GM18520 (cell line): ENCODE results near the gene SMIM3.
A peak's percentile ranks its signal among the peaks of the same experiment; 100 is the strongest.
"Not testable (repeated sequence)": the region's sequence is repeated elsewhere in the genome, so short reads cannot be mapped to it uniquely, and the experiment has no call there.

Experiments
- ATAC-seq: cut with Tn5 transposase; IDR thresholded peaks from one replicate; pipeline ENCODE4 v1.9.1; 2021; ENCODE audit not compliant: unreplicated experiment

Gene SMIM3, protein sequence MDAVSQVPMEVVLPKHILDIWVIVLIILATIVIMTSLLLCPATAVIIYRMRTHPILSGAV

GRCh38 chr5:150778517-150779396 lies at the start of gene SMIM3:
Gene SMIM3 (plus strand): TSS chr5:150778757. CDS start chr5:150795441, 16,684 bp downstream.
- no peak for ATAC-seq

DNA sequence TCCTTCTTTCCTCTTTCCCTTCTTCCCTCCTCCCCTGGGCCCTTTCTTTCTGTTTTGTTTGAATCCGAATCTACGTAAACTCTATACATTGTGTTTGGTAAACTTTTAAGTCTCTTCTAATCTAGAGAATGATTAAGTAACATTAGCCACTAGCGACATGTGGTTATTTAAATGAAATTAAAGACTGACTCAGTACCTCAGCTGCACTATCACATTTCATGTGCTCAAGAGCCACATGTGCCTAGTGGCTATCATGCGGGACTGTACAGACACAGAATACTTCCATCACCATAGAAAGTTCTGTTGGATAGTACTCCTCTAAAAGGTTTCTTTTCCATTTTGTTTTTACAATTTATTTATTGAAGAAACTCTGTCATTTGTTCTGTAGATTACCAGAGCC lies 48.7 kb upstream of the SMIM3 start:
- no peak for ATAC-seq

- ATAC-seq = no peak
These were observed 46.8 kb upstream of the SMIM3 start for GRCh38 chr5:150731669-150732242.

DNA sequence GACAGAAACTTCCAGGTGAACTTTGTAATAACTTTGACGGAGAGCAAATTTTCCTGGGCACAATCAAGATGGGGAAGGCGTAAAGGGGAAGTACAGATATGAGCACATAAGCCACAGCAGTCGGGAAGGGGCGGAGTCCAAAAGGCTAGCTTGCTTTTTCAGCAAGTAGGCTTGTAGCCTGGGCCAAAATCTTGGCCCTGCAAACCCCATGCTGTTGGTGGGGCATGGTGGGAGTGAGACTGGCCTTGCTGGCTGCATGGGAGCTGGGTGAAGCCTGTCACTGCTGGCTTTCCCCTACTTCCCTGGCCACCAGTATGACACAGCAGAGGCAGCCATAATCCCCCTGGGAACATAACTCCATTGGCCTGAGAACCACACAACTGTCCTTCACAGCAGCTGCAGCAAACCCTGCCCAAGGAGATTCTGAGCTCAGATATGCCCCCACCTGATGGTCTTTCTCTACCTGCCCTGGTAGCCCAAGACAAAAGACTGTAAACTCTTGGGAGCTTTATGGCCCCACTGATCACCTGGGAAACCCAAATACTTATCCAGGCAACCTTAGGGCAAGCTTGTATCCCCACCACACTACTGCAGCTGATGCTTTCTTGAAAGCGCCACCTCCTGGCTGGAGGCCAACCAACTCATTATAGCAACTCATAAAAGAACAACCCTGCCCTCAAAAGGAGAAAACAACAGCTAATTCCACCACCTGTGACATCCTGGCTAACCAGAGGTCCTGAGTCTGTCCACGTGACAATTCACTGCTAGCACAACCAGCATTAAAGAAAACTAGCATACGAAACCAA lies 43.8 kb upstream of the SMIM3 start:
- no peak for ATAC-seq

DNA sequence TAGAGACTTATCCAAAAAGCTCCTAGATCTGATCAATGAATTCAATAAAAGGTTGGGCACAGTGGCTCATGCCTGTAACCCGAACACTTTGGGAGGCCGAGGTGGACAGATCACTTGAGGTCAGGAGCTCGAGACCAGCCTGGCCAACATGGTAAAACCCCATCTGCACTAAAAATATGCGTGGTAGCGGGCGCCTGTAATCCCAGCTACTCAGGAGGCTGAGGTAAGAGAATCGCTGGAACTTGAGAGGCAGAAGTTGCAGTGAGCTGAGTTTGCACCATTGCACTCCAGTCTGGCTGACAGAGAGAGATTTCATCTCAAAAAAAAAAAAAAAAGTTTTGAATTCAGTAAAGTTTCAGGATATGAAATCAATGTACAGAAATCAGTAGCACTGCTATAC lies 39.7 kb upstream of the SMIM3 start:
- ATAC-seq = no peak

GRCh38 chr5:150740992-150741391 lies 37.6 kb upstream of the SMIM3 start:
- no peak for ATAC-seq

DNA sequence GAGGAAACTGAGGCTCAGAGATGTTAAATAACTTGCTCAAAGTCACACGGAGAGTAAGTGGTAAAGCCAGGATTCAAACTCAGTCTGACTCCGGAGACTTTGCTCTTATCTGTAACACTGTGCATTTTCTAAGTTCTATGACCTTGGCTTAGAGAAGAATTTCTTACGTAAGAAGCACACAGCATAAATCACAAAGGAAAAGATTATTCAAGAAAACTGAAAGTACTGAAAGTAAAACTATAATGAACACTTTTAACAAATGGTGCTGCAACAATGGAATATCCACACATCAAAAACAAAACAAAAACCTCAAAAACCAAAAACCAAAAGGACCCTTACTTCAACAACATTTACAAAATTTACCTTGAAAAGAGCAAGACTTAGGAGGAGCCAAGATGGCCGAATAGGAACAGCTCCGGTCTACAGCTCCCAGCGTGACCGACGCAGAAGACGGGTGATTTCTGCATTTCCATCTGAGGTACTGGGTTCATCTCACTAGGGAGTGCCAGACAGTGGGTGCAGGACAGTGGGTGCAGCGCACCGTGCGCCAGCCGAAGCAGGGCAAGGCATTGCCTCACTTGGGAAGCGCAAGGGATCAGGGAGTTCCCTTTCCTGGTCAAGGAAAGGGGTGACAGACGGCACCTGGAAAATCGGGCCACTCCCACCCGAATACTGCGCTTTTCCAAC lies 36.0 kb upstream of the SMIM3 start:
- ATAC-seq = not testable (repeated sequence)

DNA sequence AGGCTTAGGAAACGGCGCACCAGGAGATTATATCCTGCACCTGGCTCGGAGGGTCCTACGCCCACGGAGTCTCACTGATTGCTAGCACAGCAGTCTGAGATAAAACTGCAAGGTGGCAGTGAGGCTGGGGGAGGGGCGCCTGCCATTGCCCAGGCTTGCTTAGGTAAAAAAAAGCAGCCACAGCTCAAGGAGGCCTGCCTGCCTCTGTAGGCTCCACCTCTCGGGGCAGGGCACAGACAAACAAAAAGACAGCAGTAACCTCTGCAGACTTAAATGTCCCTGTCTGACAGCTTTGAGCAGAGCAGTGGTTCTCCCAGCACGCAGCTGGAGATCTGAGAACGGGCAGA lies 35.4 kb upstream of the SMIM3 start:
- not testable (repeated sequence) for ATAC-seq

GRCh38 chr5:150750469-150750868 lies 28.1 kb upstream of the SMIM3 start:
- no peak for ATAC-seq

DNA sequence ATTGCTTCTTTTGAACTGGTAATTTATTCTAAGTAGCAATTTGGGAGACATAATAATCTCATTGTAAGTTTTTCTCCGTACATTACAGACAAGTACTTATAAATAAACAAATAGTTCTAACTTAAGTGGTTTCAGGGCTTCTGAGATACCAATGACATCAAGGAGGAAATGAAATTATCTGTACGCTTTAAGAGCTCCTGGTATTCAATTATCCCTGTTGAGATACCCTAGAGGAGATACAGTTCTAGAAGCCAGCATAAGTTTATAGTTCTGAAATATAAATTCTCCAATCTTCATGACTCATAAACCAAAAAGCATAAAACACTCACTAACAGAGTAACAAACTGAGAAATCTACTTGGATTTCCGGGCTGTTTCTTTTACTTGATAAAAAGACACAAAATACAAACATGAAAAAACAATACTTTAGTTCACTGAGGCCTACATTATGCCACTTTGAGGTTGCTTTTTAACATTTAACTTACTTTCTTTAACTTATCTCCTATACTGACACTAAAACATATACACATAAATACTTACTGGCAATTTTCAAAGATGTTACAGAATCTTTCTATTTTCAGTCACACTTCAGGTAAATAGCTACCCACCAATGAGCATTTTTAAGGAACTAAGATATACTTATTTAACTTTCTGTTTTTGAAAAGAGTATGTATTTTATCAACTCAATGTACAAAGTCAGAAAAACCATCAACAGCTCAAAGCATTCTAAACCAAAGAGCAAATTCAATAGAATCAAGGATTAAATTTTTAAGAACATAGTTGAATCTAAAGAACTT lies 27.3 kb upstream of the SMIM3 start:
- ATAC-seq = no peak

GRCh38 chr5:150753463-150753862 lies 25.1 kb upstream of the SMIM3 start:
- no peak for ATAC-seq

- ATAC-seq = no peak
These were observed 24.7 kb upstream of the SMIM3 start for GRCh38 chr5:150753863-150754262.

GRCh38 chr5:150757087-150757649 lies 21.4 kb upstream of the SMIM3 start:
- no peak for ATAC-seq

DNA sequence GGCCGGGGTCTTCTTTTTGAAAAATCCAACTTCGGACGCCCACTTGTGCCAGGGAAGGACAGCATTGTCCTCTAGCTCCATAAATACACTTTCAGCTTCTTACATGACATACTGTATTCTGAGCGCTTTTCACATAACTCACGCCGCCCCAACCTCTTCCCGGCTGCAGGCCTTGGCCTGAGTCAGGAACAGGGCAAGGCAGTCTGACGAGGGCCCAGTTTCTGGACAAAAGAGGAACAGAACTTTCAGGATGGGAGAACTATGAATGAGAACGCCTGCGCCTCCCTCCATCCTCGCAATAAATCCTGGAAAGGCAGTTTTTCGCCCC lies 20.4 kb upstream of the SMIM3 start:
- ATAC-seq = no peak

GRCh38 chr5:150758531-150759333 lies 19.8 kb upstream of the SMIM3 start, which contains the start of gene DCTN4:
Gene DCTN4 (minus strand): TSS chr5:150759017. CDS start chr5:150758993, 24 bp downstream.
- ATAC-seq = peak; percentile 94

DNA sequence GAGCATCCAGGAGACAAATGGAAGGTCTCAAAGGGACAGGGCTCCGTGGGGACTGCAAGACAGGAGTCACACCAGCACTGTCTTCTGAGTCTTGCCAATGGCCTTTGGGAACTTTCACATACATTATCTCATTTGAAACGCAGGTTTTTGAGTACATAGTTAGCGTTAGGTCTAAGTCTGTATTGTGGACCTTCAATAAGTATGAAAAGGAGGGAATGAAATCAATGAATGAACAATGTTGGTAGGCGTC lies 19.3 kb upstream of the SMIM3 start:
- no peak for ATAC-seq

DNA sequence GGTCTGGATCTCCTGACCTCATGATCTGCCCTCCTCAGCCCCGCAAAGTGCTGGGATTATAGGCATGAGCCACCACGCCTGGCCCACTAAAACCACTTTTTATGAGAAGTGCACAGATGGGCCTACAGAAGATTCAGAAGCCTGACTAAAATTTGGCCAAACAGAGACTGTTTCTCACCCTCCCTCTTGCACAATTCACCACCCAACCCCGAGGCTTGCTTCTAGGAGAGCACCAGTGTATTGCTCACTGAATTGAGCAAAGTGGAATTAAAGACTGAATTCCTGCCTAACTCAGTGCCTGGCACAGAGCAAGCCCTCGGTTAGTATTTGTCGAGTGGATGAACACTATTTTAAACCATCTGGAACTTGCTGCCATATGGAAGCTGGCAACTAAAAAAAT lies 16.3 kb upstream of the SMIM3 start:
- no peak for ATAC-seq

DNA sequence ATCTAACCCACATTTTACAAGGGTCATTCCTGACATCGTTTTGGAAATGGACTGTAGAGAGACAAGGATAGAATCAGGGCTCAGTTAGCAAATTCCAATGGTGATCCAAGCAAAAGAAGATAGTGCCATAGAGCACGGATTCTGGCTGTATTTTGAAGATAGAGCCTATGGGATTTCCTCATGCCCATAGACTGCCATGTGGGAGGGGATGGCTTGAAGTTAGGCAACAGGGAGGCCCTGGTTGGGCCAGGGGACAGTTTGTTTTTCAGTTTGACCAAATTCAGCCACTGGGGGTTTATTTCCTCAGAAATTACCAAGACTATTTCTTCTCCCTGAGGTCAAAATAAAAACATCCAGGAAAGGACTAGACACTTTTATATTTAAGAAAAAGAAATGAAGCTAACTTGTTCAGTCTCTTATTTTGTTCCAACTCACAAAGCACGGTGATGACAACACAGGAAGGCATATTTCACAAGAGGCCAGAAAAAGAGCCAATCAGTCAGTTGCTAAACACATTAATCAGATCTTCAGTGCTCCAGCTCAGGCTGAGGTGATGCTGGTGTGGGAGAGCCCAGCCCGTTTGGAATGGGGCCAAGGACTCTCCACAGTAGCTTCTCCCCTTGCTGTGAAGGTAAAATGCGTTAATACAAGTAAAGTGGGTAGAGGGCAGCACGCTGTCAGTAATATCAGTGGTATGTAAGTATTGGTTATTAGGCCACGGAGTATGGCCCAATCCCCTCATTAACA lies 15.4 kb upstream of the SMIM3 start:
- no peak for ATAC-seq

DNA sequence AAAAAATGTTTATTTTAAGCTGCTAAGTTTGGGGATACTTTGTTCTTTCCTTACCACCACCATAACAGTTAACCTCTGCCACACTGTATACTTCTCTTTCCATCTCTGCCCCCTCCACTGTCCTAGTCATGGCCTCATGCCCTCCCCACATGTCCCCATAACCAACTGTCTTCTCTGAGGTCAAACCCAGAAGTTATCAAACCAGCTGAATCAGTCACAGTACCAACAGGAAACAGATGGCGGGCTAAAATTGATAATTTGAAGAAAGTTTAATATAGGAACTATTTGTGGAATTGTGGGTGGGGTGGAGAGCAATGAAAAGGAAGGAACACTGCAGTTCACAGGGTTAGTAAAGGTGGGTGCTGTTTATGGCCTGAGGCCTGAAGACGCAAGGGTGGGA lies 14.0 kb upstream of the SMIM3 start:
- no peak for ATAC-seq
